Thyroid gland (tissue), 4 donors: ENCODE measurements around the gene ANKRD40.

Experiments
- POLR2A ChIP-seq, 2 donors: fragments of 450-650 bp; IDR thresholded peaks; one replicate each; pipeline ENCODE4 v1.6.1; 2017; ENCODE audit warnings: antibody characterized with exemption in 2 of 2, mild to moderate bottlenecking in 2 of 2, moderate library complexity in 1 of 2
- TF ChIP-seq, protein P1 (sequence below), 6 experiments: fragments of 200-600 bp in 3 of 6; fragments of 450-650 bp in 3 of 6; sonication (generic) in 3 of 6; IDR thresholded peaks; one replicate each; pipeline ENCODE4 v1.5.1; 2016 to 2019; ENCODE audit warnings: antibody characterized with exemption in 6 of 6, mild to moderate bottlenecking in 2 of 6, inconsistent platforms in 1 of 6, moderate library complexity in 1 of 6

DNA sequence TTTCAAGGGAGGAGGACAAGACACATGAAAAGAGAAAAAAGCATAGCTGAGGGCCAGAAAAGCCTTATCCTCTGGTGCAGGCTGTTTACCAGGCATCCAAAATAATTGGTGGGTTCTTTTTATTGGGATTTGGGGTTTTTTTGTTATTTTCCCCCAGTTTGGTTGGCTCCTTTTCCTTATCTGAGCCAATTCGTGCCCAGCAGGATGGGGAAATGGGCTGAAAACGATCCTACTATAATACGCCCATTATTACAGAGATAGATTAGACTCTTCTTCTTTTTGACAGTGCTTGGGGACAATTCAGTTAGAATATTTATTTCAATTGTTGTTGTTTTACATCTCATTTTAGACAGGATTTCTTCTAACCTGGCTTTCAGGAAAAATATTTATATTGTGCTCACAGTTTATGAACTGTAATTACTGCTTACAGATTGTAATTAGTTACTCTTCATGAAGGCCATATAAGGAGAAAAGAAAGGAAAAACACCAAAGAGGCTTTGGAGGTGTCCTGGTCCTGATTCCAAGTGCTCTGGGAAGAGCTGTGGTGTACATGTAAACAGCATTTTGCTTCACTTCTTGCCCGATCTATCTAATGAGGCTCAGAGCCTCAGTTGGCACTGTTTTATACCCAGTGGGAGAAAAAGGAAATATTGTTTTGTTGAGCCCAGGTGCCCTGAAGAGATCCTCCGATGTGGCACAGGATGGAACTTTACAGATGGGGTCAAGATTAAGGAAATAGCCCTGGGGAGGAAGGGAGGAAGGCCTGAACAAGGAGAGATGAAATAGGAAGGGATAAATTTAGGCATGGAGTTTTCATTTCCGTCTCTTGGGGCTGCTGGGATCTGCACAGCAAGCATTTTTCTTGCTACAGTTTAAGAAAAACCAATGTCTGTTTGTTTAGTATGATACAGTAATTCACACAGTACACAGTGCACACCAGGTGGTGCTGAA is 611 bp upstream of the ANKRD40 start:
- TF ChIP-seq, protein P1, sequence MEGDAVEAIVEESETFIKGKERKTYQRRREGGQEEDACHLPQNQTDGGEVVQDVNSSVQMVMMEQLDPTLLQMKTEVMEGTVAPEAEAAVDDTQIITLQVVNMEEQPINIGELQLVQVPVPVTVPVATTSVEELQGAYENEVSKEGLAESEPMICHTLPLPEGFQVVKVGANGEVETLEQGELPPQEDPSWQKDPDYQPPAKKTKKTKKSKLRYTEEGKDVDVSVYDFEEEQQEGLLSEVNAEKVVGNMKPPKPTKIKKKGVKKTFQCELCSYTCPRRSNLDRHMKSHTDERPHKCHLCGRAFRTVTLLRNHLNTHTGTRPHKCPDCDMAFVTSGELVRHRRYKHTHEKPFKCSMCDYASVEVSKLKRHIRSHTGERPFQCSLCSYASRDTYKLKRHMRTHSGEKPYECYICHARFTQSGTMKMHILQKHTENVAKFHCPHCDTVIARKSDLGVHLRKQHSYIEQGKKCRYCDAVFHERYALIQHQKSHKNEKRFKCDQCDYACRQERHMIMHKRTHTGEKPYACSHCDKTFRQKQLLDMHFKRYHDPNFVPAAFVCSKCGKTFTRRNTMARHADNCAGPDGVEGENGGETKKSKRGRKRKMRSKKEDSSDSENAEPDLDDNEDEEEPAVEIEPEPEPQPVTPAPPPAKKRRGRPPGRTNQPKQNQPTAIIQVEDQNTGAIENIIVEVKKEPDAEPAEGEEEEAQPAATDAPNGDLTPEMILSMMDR (IDR thresholded peaks at IDR 0.05), result no peak
- peak in 1 of 2 donors; percentile 7 for TF ChIP-seq POLR2A (IDR thresholded peaks at IDR 0.05)
